Measurements from ENCODE around the gene NPM1. TPM values are rescaled to one million over a fixed set of nuclear protein-coding genes. Genes with fewer than 3 reads are reported as not detected.

NPM1 gene
- total RNA-seq, 1 donor, result 1,271 TPM

GRCh38 chr5:171445644-171446516, 58.2 kb downstream of the NPM1 start:
- TF ChIP-seq CTCF (IDR thresholded peaks at IDR 0.05; ENCODE audit: extremely low read depth, low read depth, low read length), result no peak

GRCh38 chr5:171447226-171447625, 59.6 kb downstream of the NPM1 start:
- TF ChIP-seq CTCF (IDR thresholded peaks at IDR 0.05; ENCODE audit: extremely low read depth, low read depth, low read length), result no peak
- H3K4me3 ChIP-seq (ENCODE audit: insufficient read depth, low read length), result no peak overlapping the region
- H3K79me2 ChIP-seq (ENCODE audit: insufficient read depth, low read length), result no peaks in the 10 kb centered on the region
- H3K4me1 ChIP-seq (ENCODE audit: insufficient read depth, low read length), result peaks cover 23% of the 10 kb centered on the region
- no peak overlapping the region for H2AFZ ChIP-seq (ENCODE audit: low read length)
- no peaks in the 10 kb centered on the region for H4K20me1 ChIP-seq (ENCODE audit: insufficient read depth, low read length)
- H3K27me3 ChIP-seq (ENCODE audit: insufficient read depth, low read length), result no peaks in the 10 kb centered on the region
- no peaks in the 10 kb centered on the region for H3K36me3 ChIP-seq (ENCODE audit: insufficient read depth, low read length)
- H3K9me3 ChIP-seq (ENCODE audit: low read depth, low read length), result no peaks in the 10 kb centered on the region
- H3K27ac ChIP-seq (ENCODE audit: low read depth, low read length), result no peak overlapping the region
- H3K4me2 ChIP-seq (ENCODE audit: insufficient read depth, low read length), result no peak overlapping the region
- DNase-seq (ENCODE audit: insufficient read length, low spot score, missing footprints), result no peak

More at GRCh38 chr5:171445644-171446516, 58.2 kb downstream of the NPM1 start:
- no peaks in the 10 kb centered on the region for H3K36me3 ChIP-seq (ENCODE audit: insufficient read depth, low read length)
- H3K79me2 ChIP-seq (ENCODE audit: insufficient read depth, low read length), result no peaks in the 10 kb centered on the region
- no peak overlapping the region for H3K4me3 ChIP-seq (ENCODE audit: insufficient read depth, low read length)
- no peaks in the 10 kb centered on the region for H3K27me3 ChIP-seq (ENCODE audit: insufficient read depth, low read length)
- peak; percentile 95 for DNase-seq (ENCODE audit: insufficient read length, low spot score, missing footprints)
- peak overlapping the region; percentile 70 for H3K27ac ChIP-seq (ENCODE audit: low read depth, low read length)
- peaks cover 23% of the 10 kb centered on the region for H3K4me1 ChIP-seq (ENCODE audit: insufficient read depth, low read length)
- H2AFZ ChIP-seq (ENCODE audit: low read length), result peak overlapping the region; percentile 14
- H4K20me1 ChIP-seq (ENCODE audit: insufficient read depth, low read length), result no peaks in the 10 kb centered on the region
- no peaks in the 10 kb centered on the region for H3K9me3 ChIP-seq (ENCODE audit: low read depth, low read length)
- peak overlapping the region; percentile 27 for H3K4me2 ChIP-seq (ENCODE audit: insufficient read depth, low read length)

GRCh38 chr5:171449426-171449825, 61.8 kb downstream of the NPM1 start:
- Histone ChIP-seq H3K4me2 (ENCODE audit: insufficient read depth, low read length) (no peak overlapping the region), H3K79me2 (ENCODE audit: insufficient read depth, low read length) (no peaks in the 10 kb centered on the region), H4K20me1 (ENCODE audit: insufficient read depth, low read length) (no peaks in the 10 kb centered on the region), H3K27ac (ENCODE audit: low read depth, low read length) (no peak overlapping the region), H3K4me3 (ENCODE audit: insufficient read depth, low read length) (no peak overlapping the region), H3K4me1 (ENCODE audit: insufficient read depth, low read length) (peaks cover 23% of the 10 kb centered on the region), H2AFZ (ENCODE audit: low read length) (no peak overlapping the region), H3K27me3 (ENCODE audit: insufficient read depth, low read length) (no peaks in the 10 kb centered on the region), H3K36me3 (ENCODE audit: insufficient read depth, low read length) (no peaks in the 10 kb centered on the region), H3K9me3 (ENCODE audit: low read depth, low read length) (no peaks in the 10 kb centered on the region)
- TF ChIP-seq CTCF (IDR thresholded peaks at IDR 0.05; ENCODE audit: extremely low read depth, low read depth, low read length), result no peak
- DNase-seq (ENCODE audit: insufficient read length, low spot score, missing footprints), result peak; percentile 51
